HG02798 (cell line): ENCODE data around the gene LDB2.
A peak's percentile ranks its signal among the peaks of the same experiment; 100 is the strongest.

Source experiments
- ATAC-seq: cut with Tn5 transposase; IDR thresholded peaks from one replicate; pipeline ENCODE4 v1.9.1; 2021; ENCODE audit warnings: mild to moderate bottlenecking; ENCODE audit not compliant: unreplicated experiment, poor library complexity

Gene LDB2

DNA sequence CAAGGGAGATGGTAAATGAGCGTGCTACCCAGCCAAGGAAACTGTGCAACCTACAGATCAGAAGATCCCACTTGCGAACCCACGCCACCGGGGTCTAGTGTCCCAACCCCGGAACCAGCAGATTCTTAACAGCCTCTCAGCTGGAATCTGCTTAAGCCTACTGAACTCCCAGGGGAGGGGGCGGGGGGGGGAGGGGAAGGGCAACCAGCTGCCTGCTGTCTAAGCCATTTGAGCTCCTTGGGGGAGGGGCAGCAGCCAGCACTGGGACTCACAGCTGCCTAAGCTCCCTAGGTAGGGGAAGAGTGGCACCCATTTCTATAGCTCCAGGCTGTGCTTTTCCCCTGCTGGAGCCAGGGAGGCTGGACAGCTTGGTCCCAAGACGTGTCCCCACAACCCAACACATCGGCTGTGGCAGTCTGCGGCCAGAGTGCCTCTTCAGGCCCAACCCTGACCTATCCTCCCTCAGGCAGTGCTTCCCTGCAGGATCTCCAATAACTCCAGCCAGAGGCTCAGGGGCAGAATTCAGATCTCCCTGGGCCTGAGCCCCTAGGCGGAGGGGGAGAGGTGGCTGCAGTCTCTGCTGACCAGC is 289.2 kb downstream of the LDB2 start:
- ATAC-seq = no peak

DNA sequence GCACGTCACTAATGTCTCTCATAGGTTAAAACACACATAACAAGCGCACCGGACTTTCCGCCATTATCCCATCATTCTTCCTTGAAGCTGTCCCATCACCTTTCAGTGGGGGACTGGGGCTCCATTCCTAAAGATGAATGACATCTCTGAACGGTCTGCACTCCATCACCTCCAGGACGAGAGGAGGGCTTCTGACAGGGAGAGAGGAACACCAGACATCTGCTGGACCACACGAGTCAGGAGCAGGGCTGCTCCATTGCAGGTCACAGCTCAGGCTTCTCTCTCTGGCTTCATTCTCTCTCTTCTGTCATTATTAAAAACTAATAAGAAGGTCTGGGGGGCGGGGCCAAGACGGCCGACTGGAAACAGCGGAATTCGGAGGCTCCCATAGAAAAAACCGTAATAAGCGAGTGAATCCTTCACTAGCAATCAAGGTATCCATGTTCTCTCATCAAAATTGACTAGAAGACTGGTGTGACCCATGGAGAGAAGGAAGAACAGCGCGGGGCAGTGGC is 289.8 kb downstream of the LDB2 start:
- no peak for ATAC-seq

DNA sequence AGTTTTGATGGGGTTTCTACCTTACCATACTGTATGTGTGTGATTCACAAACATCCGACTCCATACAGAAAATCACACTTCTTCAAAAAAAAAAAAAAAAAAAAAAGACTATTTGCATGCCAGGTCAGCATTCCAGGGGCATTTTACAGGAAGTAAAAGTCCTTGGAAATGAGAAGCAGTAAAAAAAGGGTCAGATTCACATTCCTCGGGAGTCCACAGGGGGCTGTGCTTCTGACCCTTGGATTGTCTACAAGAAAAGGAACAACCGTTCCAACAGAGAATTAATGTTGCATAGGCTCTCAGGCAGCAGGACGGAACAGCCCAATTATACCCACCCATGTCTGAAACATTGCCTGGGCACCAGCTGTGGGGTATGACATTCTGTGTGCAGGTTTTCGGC is 290.3 kb downstream of the LDB2 start:
- no peak for ATAC-seq

DNA sequence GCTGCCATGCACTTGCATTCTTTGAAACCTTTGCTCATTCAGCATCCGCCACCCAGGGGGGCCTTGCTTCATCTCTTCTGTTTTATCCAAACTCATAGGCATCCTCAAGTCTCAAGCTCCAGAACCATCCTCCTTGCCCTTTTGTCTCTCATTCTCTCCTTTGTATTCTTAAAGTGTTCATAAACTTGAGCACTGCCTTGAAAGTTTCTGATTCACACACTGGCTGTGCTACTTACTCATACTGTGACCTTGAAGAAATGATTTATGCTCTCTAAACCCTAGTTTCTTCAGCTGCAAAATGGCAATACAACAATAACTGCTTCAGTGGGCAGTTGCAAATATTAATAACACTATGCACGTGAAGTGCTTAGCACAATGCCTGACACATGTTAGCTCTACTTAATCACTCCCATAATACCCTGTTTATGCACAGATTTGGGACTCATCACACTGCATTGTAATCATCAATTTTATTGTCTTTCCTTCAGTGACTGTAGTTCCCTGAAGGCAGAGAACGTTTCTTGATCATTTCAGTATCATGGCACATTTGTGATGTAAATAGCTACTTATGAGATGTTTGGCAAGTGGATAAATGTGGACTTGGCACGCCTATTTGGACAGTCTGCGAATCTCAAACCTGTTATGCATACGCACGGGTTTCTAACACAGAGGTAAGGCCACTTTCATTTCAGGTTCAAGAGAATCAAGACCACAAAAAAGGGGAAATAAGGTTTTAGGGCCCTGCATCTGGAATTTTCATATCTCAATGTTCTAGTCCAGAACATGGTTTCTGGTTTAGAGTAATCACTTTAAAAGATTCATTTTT is 291.0 kb downstream of the LDB2 start:
- no peak for ATAC-seq

DNA sequence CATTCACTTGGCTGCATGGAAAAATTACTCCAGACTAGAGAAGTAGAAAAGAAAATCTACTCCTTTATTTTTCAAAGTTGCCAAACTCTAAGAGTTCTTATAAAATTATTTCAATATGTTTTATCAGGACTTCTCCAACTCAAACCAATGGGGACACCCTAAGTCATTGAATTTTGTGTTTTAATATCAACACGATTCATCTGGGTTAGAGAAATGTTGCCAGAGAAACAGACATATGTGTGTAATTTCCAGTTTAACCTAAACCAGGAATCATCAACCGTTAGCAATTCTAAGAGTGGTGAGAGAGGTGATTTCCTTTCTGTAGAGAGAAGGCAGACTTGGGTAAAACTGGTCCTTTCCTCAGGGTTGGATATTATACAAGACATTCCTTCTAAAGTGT is 291.8 kb downstream of the LDB2 start:
- no peak for ATAC-seq

DNA sequence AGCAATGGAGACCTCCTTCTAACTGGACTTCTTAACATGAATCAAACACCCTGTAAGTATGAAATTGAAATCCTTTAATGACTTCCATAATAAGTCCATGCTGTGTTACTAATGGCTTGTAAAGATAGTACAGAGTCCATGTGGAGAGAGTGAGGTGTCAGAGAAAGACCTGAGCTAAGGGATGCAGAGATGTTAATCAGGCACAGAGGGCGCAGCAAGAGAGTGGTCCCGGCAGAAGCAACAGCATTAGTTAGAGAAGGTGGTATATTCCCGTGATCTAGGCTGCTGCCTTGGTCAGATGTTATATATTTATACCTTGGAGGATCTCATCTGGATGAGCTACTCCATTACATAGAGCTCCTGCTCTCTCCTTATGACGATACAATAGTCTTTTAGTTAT is 295.3 kb downstream of the LDB2 start:
- no peak for ATAC-seq

DNA sequence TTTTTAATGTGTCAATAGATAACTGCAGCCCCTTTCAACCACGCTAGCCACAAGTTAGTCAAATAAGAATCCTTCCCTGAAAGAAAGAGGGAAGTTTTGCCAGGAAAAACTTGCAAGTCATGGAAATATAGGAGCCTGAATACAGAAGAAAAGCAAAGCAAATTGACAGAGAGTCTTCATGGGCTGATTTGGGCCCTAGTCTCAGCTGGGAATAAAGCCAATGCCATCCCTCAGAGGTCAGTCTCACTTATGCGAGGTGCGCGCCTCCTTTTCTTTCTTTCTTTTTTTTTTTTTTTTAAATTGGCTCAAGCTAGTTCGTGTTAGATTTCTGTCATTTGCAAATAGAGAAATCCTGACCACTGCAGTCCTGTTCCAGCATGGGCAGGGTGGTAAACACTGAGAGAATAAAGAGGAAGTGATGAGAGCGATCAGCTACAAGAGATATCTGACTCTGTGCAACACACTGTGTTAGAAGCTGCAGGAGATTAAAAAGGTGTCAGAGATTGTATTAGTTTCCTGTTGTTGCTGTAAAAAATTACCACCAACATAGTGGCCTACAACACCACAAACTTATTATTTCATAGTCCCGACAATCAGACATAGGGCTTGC is 299.7 kb downstream of the LDB2 start:
- ATAC-seq = peak; percentile 48

DNA sequence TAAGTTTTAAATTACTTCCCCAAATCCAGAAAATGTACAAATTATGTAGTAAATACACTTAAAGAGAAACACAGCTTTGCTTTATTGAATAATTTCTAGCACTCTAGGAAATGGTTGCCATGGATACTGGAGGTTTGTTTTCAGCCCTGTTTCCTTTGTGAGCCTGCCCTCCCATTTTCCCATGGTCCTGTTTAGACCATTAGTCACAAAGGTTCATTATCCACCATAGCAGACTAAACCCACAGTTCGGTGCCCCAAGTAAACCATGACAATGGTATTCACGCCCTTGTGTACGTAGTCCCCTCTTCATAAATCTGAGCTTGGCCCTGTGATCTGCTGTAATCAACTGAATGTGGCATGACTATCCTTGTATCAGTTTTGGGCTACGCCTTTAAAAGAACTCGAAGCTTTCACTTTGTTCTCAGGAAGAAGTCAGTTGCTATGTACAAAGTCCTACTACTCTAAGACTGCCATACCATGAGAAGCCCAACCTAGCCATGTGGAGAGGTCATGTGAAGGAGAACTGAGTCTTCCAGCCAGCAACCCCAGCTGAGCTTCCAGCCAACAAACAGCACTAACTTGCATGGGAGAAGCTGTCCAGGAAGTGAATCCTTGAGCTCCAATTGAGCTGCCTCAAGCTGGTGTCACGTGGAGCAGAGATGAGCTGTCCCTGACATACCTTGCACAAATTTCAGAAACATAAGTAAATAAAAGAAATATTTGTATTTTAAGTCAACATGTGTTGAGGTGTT is 300.4 kb downstream of the LDB2 start:
- no peak for ATAC-seq

DNA sequence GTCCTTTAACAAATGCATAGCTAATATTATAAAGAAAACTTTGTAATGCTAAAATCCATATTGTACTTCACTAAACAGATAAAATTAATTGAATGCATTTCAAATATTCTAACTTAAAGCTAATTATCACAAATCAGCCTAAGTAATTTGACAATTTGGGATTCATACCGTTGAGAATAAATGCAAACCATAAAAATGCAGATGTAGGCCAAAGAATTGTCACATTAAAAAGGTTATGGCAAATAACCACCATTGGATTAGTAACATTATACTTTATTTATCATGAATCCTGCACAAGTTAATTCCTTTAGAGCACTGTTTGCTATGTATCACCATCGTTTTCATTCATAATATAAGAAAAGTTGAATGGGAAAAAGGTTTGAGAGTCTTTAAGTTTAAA is 301.0 kb downstream of the LDB2 start:
- no peak for ATAC-seq

DNA sequence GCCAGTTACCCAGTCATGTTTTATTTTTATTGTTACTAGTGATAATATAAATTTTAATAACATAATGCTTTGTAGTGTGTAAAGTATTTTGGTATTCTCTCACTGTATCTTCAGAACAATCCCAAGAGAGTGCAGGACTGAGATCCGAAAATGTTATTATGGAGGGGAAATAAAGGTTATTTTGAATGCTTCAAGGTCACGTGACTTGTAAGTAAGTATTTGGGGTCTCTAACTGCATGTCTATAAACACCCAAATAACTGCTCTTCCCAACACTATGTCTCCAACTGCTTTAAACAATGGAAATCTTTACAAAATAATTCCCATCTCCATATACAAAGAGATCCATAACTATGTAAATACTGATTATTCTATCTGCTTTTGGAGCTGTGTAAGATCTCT is 302.2 kb downstream of the LDB2 start:
- no peak for ATAC-seq

DNA sequence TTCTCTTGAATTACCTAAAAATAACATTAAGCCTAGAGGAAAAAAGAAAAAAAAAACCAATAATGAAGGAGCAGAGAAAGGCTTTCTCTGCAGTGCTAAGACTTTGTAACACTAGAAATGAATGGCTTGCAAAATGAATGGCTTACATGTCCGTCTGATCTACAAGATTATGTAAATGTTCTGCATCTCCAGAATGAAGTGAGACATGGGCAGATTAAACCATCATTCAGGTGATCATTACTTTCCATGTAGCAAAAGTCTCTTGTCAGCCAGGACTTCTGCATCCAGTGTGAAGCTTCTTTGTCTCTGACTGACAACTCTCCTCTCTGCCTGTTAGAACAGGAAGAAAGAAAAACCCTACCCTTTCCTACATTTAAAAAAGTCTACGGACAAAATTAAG is 304.3 kb downstream of the LDB2 start:
- no peak for ATAC-seq

DNA sequence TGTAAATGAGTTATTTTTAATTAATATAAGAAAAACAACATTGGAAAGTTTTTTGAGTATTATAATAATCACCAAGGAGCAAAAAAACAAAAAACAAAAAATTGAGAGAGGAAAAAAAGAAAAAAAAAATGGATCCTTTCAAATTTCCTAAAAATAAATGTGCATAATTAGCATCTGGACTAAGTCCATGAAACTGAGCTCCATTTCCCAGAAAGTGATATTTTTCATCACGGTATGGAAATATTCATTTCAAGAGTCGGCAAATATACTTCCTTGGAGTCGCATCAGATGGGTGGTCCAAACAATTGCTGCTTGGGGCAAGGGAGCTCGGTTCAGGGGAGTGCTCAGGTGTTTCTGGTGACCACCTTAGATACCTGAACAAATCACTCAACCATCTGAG is 305.1 kb downstream of the LDB2 start:
- no peak for ATAC-seq

DNA sequence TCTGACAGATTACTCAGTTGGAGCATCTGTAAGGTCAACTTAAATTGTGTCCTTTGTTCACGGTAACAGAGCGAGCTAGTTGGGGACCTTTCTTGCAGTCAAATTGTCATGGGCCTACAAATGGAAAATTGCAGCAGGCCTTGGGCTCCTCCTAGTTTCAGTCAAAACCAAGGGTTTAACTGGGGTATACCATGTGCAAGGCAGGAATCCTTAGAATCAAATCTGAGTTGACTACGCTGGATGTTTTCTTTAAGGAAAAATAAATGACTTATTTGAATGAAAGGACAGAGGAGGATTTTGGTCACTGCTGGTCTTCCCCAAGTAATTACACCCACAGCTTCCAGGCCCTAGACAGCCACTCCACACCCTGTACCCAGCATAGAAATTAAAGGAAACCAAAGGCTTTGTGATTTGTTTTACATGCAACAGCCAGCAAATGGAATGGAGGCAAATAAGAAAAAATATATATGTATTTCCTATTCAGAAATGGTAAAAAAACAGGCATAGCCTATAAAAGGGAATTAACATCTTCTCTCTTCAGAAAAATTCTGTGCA is 307.1 kb downstream of the LDB2 start:
- ATAC-seq = no peak

DNA sequence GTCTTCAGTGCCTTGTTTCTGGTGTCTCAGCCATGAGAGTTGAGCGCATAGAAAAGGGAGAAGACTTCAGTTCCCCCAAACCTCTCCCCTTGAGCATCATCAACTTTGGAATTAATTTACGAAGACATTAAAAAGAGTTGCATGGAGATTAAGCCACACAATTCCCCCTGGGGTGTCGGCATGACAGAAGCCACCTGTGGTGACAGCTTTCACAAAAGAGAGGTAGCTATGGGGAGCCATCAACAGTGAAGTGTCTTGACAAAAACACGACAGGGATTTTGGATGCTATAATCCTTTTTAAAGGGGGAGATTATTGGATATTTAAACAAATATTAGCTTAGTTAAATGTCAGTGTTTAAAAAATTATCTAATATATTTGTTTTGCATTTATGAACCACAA is 307.6 kb downstream of the LDB2 start:
- ATAC-seq = no peak

DNA sequence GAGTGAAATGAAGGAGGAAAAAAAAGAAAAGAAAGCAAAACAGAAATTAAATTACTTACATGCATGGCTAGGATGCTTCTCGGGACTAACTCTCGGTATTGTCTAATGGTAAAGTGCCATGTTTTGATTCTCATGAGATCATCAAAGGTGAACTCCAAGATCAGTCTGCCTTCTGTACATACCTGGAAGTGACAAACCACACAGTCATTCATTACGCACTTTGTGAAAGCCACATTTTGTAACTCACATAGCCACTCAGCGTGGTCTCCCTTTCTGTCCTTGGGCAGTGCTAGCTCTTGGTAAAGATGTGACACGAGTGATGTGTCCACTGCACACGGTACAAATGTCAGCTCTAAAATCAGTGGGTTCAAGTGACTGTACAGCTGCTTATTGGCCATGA is 309.8 kb downstream of the LDB2 start:
- no peak for ATAC-seq

DNA sequence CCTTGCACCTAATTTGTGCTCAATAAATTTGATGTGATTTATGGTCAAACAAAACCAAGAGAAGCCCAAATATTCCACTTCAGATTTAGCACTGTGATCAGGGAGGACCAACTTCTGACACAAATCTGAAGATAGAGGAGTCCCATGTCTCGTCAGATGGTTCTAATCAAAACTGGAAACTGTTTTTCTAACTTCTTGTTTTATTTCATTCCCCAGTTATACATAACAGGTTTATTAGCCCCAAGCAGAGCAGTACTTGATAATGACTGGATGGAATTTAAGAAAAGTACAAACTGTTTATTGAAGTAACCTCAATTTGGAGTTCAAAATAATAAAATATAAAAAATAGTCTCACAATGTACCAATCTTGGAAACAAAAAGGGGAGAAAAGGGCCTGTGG is 310.3 kb downstream of the LDB2 start:
- ATAC-seq = no peak

DNA sequence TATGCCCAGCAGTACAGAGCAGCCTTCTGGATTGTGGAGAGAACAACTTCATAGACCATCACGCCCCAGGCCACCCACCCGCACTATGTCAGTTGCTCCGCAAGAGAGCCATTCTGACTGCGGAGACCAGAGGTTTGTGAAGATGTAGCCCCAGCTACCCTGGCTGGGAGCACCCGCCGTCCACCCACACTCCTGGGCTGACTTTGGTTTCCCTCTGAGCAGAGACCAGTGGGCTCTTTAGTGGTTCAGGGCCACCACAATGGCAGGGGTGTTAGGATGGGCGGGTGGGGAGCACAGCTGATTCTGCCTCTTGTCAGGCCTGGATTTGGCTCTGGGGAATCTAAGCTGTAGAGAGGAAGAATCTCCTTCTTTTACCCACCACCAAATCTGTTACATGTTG is 313.4 kb downstream of the LDB2 start:
- ATAC-seq = no peak

DNA sequence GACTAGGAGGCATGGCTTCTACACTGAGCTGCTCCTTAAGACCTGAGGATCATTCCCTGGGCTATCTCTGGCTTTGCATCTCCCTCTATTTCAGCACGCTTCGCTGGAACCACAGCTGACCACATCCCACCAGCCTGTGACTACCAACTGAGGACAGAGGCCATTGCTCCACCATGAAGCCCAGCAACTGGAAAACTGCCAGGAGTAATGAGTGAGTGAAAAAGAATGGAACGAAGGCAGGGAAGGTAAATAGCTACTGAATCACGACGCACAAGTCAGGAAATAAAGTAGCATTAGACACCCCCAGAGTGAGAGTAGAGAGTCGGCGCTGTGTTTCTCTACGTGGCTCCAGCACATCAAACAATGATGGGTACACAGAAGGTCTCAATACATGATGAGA is 314.7 kb downstream of the LDB2 start:
- no peak for ATAC-seq

DNA sequence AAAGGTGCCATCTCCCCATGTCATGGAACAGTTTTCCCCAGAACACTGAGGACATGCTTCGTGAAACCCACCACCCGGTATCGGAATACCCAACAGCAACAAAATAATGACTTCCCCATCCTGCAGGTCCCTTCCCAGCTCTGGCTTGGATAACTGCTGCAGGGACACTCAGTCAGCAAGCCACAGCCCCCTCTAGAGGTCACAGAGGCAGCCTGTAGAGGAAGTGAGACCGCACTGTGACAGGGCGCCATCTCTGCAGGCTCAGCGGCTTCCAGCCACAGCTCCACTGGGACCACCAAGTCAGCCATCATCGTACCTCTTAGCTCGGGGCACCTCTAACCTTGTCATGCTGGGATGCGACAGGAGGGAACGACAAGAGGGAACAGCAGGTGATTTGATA is 315.9 kb downstream of the LDB2 start:
- ATAC-seq = no peak

DNA sequence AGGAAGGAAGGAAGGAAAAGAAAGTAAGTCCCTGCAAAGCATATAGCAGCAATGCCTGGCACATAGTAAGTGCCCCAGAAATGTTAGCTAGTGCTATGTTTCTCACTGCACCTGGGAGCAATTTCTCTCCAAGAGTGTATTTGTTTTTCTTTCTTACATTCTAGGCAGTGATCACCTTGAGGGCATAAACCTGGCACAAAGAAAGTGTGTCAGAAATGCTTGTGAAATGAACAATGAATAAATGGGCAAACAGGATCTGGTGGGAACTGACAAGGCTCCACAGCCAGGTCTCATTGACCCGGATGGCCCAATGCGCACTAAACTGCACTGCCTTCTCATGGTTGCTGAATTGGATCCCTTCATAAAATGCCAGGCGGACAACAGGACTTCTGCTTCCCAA is 316.4 kb downstream of the LDB2 start:
- ATAC-seq = no peak

DNA sequence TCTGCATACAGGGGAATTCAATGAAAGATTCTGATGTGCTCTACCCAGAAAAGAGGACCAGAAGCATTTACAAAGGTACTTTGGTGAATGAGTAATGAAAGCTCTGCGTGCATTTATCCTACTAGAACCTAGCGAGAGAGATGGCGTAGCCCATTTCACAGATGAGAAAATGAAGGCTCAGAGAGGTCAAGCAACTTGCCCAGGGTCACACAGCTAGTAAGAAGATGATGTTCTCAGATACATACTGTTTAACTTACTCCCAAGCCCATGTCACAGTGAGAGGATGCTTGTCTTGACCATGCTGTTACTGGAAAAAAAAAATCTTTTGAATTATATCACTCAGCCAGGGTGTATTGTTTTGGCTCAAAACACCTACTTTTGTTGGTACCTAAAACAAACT is 317.3 kb downstream of the LDB2 start:
- ATAC-seq = no peak
